DOHH2 (cell line): Measurements from ENCODE around the gene CLPSL1.

Experiments used
- CTCF ChIP-seq: fragments of 200-600 bp; sonication (generic); IDR thresholded peaks from one replicate; pipeline ENCODE4 v1.5.1; 2014; ENCODE audit warnings: antibody characterized with exemption, mild to moderate bottlenecking, low read depth, low read length; ENCODE audit not compliant: poor library complexity, severe bottlenecking
- EZH2phosphoT487 ChIP-seq: fragments of 200-600 bp; sonication (generic); IDR thresholded peaks from 2 replicates; pipeline ENCODE4 v1.6.1; 2017; ENCODE audit warnings: borderline replicate concordance, mild to moderate bottlenecking, antibody characterized with exemption, low read length, moderate library complexity, mixed read lengths

GRCh38 chr6:35752330-35752729 is 28.5 kb upstream of the CLPSL1 start:
- TF ChIP-seq CTCF (no peak), EZH2phosphoT487 (no peak)
